Kidney epithelial cell (primary cell): ENCODE results near the gene CNOT10. TPM values are rescaled to one million over a fixed set of nuclear protein-coding genes. Genes with fewer than 3 reads are reported as not detected.
"Not testable (repeated sequence)": the region's sequence is repeated elsewhere in the genome, so short reads cannot be mapped to it uniquely, and the experiment has no call there.

Source experiments
- DNase-seq: peaks from one replicate; pipeline ENCODE4 v3.0.0-alpha.2; 2010; ENCODE audit warnings: low read depth
- H3K27me3 ChIP-seq: 2 replicates; pipeline ENCODE4 v1.6.0; 2011; ENCODE audit warnings: low read length; ENCODE audit not compliant: control insufficient read depth, insufficient read depth
- H3K36me3 ChIP-seq: 2 replicates; pipeline ENCODE4 v1.5.1; 2011; ENCODE audit warnings: low read length; ENCODE audit not compliant: control insufficient read depth, insufficient read depth
- H3K4me3 ChIP-seq: 2 replicates; pipeline ENCODE4 v1.5.1; 2011; ENCODE audit warnings: low read depth, mild to moderate bottlenecking, control low read depth, low read length
- total RNA-seq: library from RNA; depleted of rRNA; stranded (reverse); fragments of >200 nt; gene quantifications from 2 replicates; pipeline ENCODE4 v1.2.3, GENCODE V29; 2015
- TF ChIP-seq, protein P1 (sequence below): IDR thresholded peaks from 2 replicates; pipeline ENCODE4 v1.5.1; 2011; ENCODE audit warnings: mild to moderate bottlenecking, moderate library complexity, low read length, control low read depth, inconsistent platforms; ENCODE audit not compliant: insufficient read depth, poor library complexity, severe bottlenecking

Gene CNOT10
- total RNA-seq, 1 donor from 2014 or later, result 24.6 TPM

DNA sequence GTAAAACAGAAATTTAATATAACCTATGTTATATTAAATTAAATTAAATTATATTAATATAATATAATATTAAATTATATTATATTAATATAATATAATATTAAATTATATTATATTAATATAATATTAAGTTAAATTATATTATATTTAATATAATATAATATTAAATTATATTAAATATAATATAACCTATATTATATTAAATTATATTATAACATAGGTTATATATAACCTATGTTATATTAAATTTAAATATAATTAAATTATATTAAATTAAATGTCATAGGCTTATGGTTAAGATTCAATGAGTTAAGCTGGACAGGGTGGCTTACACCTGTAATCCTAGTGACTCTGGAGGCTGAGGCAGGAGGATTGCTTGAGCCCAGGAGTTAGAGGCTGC, 40.6 kb upstream of the CNOT10 start:
- H3K27me3 ChIP-seq, result no peaks in the 10 kb centered on the region
- DNase-seq, result no peak
- H3K4me3 ChIP-seq, result no peak overlapping the region
- no peaks in the 10 kb centered on the region for H3K36me3 ChIP-seq
- TF ChIP-seq, protein P1, sequence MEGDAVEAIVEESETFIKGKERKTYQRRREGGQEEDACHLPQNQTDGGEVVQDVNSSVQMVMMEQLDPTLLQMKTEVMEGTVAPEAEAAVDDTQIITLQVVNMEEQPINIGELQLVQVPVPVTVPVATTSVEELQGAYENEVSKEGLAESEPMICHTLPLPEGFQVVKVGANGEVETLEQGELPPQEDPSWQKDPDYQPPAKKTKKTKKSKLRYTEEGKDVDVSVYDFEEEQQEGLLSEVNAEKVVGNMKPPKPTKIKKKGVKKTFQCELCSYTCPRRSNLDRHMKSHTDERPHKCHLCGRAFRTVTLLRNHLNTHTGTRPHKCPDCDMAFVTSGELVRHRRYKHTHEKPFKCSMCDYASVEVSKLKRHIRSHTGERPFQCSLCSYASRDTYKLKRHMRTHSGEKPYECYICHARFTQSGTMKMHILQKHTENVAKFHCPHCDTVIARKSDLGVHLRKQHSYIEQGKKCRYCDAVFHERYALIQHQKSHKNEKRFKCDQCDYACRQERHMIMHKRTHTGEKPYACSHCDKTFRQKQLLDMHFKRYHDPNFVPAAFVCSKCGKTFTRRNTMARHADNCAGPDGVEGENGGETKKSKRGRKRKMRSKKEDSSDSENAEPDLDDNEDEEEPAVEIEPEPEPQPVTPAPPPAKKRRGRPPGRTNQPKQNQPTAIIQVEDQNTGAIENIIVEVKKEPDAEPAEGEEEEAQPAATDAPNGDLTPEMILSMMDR, result no peak

DNA sequence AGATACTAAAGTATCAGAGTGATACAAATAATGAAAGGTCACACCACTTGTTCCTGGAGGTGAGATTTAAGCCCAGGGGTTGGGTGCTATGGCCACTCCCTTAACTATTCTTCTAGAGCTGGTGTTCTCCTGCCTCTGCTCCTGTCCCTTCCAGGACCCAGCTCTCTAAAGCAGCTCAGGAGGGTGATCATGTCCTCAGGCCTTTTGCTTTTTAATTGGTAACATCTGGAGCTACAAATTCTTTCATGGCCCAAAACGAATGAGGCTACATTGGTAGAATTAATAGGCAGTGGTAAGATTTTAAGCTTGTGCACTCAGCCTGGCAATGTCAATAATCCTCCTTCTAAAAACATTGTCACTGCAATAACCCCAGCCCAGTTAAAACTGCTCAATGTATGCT, 38.2 kb upstream of the CNOT10 start:
- H3K4me3 ChIP-seq, result no peak overlapping the region
- no peaks in the 10 kb centered on the region for H3K27me3 ChIP-seq
- TF ChIP-seq, protein P1, result no peak

DNA sequence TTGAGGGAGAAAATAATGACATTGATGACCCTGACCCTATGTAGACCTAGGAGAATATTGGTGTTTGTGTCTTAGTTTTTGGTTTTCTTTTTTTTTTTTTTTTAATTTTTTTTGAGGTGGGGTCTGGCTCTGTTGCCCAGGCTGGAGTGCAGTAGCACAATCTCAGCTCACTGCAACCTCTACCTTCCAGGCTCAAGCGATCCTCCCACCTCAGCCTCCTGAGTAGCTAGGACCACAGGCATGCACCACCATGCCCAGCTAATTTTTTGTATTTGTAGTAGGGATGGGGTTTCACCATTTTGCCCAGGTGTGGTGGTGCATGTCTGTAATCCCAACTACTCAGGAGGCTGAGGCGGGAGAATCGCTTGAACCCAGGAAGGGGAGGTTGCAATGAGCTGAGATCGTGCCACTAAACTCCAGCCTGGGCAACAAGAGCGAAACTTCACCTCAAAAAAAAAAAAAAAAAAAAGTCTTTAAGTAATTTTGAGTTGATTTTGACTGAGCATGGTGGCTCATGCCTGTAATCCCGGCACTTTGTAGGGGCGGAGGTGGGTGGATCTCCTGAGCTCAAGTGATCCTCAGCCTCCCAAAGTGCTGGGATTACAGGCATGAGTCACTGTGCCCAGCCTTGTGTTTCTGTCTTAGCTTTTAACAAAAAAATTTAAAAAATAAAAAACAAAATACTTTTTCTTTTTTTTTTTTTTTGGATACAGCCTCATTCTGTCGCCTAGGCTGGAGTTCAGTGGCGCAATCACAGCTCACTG, 32.5 kb upstream of the CNOT10 start:
- H3K4me3 ChIP-seq, DNase-seq, H3K27me3 ChIP-seq, H3K36me3 ChIP-seq: not testable (repeated sequence)

More for the DNA sequence above, 38.2 kb upstream of the CNOT10 start:
- DNase-seq, result no peak
- no peaks in the 10 kb centered on the region for H3K36me3 ChIP-seq

DNA sequence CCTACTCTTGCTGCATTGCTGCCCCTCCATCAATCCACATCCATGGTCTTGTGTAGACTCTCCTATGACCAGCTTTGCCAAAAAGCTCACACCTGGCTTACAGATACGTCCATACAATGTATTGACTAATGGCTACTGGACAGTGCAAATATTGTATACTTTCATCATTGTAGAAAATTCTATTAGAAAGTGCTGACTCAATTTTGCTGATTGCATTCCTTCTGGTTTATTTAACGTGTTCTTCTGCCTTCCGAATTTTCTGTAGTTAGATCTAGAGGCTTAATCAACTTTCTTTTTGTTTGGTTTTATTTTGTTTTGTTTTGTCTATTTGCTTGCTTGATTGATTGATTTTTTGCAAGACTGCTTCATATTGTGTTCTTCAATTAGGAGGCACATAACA, 29.8 kb upstream of the CNOT10 start:
- no peak for DNase-seq
- TF ChIP-seq, protein P1, result no peak
- Histone ChIP-seq H3K4me3 (no peak overlapping the region), H3K36me3 (no peaks in the 10 kb centered on the region), H3K27me3 (no peaks in the 10 kb centered on the region)

DNA sequence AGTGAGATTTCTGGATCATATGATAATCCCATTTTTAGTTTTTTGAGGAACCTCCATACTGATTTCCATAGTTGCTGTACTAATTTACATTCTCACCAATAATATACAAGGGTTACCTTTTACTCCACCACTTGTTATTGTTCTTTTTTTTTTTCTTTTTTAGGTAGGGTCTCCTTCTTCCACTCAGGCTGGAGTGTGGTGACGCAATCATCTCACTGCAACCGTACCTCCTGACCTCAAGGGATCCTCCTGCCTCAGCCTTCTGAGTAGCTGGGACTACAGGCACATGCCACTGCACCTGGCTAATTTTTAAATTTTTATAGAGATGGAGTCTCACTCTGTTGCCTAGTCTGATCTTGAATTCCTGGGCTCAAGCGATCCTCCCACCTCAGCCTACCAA, 24.4 kb upstream of the CNOT10 start:
- Histone ChIP-seq H3K4me3 (no peak overlapping the region), H3K36me3 (no peaks in the 10 kb centered on the region), H3K27me3 (no peaks in the 10 kb centered on the region)
- no peak for DNase-seq
- TF ChIP-seq, protein P1, result no peak

DNA sequence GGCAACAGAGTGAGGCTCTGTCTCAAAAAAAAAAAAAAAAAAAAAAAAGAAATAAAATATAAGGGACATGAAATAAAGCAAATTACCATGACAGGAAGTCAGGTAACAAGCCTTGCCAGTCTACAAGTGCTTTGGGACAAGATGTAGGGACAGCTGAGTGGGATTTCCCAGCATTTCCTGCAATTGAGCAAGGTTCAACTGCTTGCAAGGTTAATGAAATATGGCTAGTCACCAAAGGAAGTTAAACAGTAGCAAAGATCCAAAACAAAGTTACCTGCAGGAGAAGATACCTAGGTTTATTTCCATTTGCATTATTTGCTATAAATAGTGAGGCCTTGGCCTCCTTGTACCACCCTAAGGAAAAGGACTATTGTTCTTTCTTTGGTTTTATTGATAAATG, 22.3 kb upstream of the CNOT10 start:
- Histone ChIP-seq H3K36me3 (no peaks in the 10 kb centered on the region), H3K27me3 (no peaks in the 10 kb centered on the region), H3K4me3 (no peak overlapping the region)
- no peak for DNase-seq
- TF ChIP-seq, protein P1, result no peak
